ENCODE measurements around the gene SNRNP40.

SNRNP40 gene

DNA sequence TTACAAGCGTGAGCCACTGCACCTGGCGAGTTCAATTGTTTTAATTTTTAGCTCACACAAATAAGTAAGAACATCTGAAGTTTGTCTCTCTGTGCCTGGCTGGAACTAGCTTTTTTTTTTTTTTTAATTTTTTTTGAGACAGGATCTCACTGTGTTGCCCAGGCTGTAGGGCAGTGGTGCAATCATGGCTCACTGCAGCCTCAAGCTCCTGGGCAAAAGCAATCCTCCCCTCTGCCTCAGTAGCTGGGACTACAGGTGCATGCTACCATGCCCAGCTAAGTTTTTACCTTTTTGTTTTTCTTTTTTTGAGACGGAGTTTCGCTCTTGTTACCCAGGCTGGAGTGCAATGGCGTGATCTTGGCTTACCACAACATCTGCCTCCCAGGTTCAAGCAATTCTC lies 64.8 kb downstream of the SNRNP40 start:
- no peak for DNase-seq (ENCODE audit: low read depth)

DNA sequence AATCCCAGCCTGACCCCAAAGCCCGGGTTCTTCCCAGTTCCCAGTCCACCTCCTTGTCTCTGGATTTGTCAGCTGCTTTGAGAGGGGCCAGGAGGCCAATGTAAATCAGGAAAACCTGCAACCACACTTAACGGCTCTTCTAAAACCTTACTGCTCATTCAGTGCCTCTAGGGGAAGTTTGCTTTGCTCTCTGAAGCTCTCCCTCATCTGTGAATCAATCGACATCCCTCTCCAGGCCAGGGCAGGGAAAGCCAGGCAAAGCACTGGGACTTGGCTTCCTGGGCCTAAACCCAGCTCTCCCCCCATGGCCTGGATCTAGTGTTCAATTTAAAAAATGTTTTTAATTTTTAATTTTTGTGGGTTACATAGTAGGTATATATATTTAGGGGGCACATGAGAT lies 66.2 kb downstream of the SNRNP40 start:
- DNase-seq (ENCODE audit: low read depth), result no peak

GRCh38 chr1:31228986-31229385 lies 67.6 kb downstream of the SNRNP40 start:
- no peak for DNase-seq (ENCODE audit: low read depth)

DNA sequence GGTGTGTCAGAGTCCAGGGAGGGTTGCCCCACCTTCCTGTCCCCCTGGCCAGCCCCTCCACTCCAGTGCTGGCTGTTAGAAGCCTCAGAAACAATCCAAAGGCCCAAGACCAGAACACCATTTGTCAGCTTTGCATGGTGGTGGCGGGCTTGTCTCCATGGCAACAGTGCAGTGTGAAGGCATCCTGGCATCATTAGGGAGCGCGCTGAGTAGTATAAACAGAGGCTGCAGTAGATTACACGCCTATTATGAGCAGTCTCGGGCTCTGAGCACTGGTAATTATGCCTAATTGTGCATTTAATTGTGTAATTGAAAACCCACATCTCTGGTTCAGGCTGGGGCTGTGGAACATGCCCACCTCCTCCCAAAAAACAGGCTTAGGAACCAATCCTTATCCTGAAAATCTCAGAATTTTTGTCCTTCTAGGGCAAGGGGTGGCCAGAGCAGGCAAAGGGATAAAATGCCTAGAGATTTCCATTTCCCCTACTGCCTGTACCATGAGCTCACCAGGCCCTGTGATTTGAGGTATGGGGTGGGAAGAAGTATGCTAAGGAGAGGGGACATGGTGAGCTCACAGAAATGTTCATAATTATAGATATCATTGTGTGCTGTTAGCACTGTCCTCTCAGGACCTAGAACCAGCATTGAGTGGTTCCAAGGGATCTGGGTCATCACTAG lies 68.6 kb downstream of the SNRNP40 start:
- DNase-seq (ENCODE audit: low read depth), result no peak

- no peak for DNase-seq (ENCODE audit: low read depth)
Measured at GRCh38 chr1:31224068-31224467, 72.5 kb downstream of the SNRNP40 start.

GRCh38 chr1:31222176-31222575 lies 74.4 kb downstream of the SNRNP40 start:
- no peak for DNase-seq (ENCODE audit: low read depth)

DNA sequence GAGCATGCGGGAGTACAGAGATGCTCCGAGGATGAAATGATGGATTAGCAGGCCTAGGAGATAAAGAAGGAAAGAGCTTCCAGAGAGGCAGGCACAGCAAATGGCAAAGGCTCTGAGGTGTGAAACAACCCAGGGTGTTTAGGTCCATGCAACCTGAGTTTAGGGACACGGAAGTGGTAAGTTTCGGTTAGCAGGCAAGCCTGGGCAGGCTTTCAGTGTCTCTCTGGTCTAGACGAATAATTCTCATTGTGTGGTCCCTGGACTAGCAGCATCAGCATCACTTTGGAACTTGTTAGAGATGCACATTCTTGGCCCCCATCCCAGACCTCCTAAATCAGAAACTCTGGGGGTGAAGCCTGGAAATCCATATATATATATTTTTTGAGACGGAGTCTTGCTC lies 75.5 kb downstream of the SNRNP40 start:
- no peak for DNase-seq (ENCODE audit: low read depth)

DNA sequence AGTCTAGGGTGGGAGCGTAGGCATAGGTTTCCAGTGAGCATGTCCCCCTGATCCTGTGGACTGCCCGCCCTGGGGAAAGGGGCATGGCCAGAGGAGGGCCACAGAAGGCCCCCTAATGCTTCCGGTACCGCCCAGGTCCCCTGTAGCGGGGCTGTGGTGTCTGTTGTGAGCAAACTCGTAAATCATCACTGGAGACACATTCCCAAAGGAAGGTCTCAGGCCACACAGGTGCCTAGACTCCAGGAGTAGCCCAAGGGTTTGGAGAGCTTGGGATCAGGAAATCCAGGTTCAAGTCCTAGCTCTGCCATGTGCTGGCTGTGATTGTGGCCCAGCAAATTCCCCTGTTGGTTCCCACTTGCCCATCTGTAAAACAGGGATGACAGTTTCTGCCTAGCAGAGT lies 77.1 kb downstream of the SNRNP40 start:
- no peak for DNase-seq (ENCODE audit: low read depth)

DNA sequence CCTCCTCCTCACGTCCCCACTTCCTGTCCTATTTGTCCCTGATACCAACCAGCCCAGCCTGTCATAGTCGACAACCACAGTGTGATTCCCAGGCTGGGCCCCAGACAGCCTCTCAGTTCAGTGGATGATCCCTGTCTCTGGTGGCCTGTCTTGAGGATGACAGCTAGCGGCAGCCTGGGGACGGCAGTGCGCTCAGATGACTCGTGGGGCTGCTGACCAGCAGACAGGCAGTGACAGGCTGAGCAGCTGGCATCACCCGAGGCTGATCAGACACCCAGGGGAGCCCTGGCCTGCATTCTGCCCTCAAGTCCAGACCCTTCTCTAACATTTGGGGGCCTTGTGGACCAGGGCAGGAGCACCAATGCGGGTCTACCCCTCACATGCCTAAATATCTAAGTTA lies 77.9 kb downstream of the SNRNP40 start:
- DNase-seq (ENCODE audit: low read depth), result no peak

DNA sequence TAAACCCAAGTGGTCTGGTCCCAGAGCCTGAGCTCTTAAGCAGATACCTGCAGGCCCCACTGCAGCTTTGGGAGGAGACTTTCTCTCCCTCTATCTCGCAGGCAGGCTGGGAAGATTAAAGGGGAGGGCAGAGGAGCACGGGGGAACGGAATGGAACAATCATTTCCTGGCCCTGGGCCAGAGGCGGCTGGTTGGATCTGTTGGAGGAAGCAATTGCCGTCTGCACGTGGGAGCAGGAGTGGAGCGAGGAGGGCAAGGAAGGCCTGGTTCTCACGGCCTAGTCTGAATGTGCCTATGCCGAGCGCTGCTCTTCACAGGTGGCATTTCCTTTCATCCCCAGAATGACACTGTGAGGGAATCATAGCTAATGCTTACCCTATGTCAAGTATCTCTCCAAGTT lies 80.6 kb downstream of the SNRNP40 start:
- DNase-seq (ENCODE audit: low read depth), result no peak

DNA sequence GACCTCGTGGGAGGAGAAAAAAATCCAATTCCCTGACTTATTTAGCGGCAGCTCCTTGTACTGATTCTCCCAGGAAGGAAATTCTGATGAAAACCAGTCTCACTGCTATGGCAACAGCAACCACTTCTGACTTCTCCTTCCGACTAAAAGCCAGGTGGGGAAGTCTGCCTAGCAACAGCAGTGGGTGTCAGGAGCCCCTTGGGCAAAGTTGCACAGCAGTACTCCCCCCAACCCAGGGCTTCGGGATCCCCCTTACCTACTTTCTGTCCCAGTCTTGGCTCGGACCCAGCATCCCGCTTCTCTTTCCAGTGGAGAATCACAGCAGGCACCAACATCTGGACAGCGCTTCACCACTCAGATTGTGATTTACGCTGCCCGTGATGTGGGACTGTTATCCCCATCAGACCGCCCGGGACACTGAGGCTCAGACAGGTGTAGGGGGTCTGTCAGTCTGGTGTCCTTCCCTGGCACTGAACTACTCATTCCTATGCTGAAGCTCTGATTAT lies 81.5 kb downstream of the SNRNP40 start:
- DNase-seq (ENCODE audit: low read depth), result no peak

DNA sequence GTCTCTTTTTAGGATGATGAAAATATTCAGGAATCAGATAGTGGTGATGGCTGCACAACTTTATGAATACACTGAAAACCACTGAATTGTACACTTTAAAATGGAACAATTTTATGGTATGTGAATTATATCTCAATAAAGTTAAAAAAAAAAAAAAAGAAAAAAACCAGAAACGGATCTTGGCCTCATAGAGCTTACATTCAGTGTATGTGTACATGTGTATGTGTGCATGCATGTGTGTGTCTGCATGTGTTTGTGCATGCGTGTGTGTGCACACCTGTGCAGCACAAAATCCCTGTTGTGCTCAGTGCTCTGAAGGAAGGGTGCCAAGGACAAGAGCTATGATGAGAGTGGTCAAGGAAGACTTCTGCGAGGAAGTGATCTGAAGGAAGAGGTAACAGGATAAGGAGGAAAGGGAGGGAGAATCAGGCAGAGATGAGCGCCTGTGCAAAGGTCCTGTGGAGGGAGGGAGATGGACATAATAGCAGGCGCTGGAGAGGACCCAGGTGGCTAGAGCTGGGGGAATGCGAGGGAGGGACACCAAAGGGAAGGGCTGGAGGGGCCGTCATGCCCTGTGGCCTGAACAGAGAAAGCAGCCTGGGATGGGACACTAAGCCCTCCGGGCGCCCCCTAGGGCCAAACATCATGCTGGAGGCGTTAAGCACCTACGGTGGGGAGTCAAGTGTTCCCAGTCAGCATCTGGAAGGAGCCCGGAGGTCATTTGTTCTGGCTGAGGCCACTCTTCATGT lies 82.1 kb downstream of the SNRNP40 start:
- no peak for DNase-seq (ENCODE audit: low read depth)

All from activated T-helper 9 cell treated with anti-CD3 and anti-CD28 coated beads, Interleukin-2, amount 50 U/mL, for 16 hours (primary cell).